ENCODE data around the gene MACROD2.

DNA sequence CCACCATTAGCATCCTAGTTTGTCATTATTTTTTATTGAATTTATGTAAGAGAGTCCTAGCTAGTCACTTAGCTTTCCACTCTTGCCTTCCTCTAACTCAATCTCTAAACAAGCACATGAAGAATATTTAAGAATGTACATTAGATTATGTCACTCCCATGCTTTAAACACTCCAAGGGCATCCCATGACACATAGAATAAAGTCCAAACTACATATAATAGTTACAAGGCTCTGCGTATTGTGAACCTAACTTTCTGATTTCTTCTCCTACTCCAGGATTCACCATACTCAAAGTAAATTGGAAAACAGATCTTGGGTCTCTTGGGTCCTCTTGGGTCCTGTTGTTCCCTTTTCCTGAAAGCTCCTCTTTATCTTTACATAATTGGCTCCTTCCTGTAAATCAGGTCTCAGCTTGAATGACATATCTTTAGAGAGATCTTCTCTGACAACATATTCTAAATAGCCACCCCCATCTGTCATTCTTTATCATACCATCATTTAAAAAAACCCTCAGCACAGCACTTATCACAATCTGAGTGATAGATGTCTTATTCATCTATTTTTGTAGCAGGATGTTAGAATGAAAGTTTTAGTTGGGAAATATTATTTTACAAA is 1384.5 kb downstream of the MACROD2 start:
- TF ChIP-seq, protein P1, sequence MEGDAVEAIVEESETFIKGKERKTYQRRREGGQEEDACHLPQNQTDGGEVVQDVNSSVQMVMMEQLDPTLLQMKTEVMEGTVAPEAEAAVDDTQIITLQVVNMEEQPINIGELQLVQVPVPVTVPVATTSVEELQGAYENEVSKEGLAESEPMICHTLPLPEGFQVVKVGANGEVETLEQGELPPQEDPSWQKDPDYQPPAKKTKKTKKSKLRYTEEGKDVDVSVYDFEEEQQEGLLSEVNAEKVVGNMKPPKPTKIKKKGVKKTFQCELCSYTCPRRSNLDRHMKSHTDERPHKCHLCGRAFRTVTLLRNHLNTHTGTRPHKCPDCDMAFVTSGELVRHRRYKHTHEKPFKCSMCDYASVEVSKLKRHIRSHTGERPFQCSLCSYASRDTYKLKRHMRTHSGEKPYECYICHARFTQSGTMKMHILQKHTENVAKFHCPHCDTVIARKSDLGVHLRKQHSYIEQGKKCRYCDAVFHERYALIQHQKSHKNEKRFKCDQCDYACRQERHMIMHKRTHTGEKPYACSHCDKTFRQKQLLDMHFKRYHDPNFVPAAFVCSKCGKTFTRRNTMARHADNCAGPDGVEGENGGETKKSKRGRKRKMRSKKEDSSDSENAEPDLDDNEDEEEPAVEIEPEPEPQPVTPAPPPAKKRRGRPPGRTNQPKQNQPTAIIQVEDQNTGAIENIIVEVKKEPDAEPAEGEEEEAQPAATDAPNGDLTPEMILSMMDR (conservative IDR thresholded peaks at IDR 0.05; ENCODE audit: low read depth in 2 of 2), result no peak
- TF ChIP-seq EZH2 (IDR thresholded peaks at IDR 0.05; ENCODE audit: low read depth, unreplicated experiment) (no peak), EZH2phosphoT487 (IDR thresholded peaks at IDR 0.05; ENCODE audit: unreplicated experiment) (no peak)

Data from GM23338 (cell line).